GM12875 (cell line): Measurements from ENCODE around the gene HNRNPR.
"Not testable (repeated sequence)": the region's sequence is repeated elsewhere in the genome, so short reads cannot be mapped to it uniquely, and the experiment has no call there.

Source experiments
- H3K4me3 ChIP-seq: one replicate; pipeline ENCODE4 v1.5.1; 2011; ENCODE audit warnings: low read depth, low read length, control low read depth
- TF ChIP-seq, protein P1 (sequence below): IDR thresholded peaks from 2 replicates; pipeline ENCODE4 v1.5.1; 2011; ENCODE audit warnings: low read depth, mild to moderate bottlenecking, control low read depth, inconsistent platforms, low read length, moderate library complexity, borderline replicate concordance; ENCODE audit not compliant: insufficient read depth

Gene HNRNPR

DNA sequence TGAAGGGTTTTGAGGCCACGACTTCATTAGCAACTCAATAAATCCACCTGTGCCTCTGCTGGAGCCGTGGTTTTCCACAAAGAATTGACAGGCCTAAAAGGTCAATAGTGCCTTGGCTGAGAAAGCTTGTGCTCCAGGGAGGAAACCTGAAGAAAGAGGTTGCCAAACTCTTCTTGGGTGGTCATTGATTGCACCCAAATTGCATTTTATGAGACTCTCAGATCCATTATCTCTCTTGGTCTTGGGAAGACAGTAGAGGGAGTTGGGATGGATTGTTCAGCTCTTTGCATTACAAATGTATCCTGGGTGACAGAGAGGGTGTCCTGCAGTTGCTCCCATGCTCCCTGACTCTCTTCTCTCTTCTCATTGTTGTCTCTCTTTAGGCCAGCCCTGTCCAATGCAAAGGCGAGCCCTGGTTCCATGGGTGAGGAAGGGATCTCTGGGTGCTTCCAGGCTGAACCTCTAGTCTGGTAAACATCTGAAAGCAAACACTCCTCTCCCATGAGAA, 80.7 kb downstream of the HNRNPR start:
- H3K4me3 ChIP-seq = no peak overlapping the region
- TF ChIP-seq, protein P1, sequence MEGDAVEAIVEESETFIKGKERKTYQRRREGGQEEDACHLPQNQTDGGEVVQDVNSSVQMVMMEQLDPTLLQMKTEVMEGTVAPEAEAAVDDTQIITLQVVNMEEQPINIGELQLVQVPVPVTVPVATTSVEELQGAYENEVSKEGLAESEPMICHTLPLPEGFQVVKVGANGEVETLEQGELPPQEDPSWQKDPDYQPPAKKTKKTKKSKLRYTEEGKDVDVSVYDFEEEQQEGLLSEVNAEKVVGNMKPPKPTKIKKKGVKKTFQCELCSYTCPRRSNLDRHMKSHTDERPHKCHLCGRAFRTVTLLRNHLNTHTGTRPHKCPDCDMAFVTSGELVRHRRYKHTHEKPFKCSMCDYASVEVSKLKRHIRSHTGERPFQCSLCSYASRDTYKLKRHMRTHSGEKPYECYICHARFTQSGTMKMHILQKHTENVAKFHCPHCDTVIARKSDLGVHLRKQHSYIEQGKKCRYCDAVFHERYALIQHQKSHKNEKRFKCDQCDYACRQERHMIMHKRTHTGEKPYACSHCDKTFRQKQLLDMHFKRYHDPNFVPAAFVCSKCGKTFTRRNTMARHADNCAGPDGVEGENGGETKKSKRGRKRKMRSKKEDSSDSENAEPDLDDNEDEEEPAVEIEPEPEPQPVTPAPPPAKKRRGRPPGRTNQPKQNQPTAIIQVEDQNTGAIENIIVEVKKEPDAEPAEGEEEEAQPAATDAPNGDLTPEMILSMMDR = no peak

DNA sequence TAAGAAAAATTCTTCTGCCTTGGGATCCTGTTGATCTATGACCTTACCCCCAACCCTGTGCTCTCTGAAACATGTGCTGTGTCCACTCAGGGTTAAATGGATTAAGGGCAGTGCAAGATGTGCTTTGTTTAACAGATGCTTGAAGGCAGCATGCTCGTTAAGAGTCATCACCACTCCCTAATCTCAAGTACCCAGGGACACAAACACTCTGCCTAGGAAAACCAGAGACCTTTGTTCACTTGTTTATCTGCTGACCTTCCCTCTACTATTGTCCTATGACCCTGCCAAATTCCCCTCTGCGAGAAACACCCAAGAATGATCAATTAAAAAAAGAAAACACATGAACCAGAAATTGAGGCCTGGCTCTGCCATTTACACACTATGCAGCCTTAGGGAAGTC, 86.0 kb downstream of the HNRNPR start:
- not testable (repeated sequence) for H3K4me3 ChIP-seq

DNA sequence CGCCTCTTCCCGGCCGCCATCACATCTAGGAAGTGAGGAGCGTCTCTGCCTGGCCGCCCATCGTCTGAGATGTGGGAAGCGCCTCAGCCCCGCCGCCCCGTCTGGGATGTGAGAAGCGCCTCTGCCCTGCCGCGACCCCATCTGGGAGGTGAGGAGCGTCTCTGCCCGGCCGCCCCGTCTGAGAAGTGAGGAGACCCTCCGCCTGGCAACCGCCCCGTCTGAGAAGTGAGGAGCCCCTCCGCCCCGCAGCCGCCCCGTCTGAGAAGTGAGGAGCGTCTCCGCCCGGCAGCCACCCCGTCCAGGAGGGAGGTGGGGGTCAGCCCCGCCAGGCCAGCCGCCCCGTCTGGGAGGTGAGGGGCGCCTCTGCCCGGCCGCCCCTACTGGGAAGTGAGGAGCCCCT, 86.7 kb downstream of the HNRNPR start:
- H3K4me3 ChIP-seq = not testable (repeated sequence)
